ENCODE measurements around the gene GNAI1.

The GNAI1 gene

DNA sequence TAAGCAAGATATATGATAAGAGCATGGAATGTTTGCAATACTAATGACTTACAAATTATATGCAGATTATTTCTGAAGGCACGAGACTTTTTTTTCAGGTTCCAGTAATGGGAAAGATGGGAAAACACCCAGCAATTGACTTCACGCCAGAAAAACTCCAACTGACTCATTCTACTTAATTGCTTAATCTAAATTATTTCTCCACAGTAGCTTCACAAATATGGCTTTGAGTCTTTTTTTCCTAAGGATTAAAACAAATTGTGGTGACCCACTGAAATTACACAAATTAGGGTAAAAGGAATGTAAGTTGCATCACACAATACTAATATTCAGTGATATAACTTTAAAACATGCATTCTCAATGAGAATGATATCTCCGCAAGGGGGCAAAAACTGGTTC lies 138.7 kb downstream of the GNAI1 start:
- TF ChIP-seq, protein P1, sequence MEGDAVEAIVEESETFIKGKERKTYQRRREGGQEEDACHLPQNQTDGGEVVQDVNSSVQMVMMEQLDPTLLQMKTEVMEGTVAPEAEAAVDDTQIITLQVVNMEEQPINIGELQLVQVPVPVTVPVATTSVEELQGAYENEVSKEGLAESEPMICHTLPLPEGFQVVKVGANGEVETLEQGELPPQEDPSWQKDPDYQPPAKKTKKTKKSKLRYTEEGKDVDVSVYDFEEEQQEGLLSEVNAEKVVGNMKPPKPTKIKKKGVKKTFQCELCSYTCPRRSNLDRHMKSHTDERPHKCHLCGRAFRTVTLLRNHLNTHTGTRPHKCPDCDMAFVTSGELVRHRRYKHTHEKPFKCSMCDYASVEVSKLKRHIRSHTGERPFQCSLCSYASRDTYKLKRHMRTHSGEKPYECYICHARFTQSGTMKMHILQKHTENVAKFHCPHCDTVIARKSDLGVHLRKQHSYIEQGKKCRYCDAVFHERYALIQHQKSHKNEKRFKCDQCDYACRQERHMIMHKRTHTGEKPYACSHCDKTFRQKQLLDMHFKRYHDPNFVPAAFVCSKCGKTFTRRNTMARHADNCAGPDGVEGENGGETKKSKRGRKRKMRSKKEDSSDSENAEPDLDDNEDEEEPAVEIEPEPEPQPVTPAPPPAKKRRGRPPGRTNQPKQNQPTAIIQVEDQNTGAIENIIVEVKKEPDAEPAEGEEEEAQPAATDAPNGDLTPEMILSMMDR (IDR thresholded peaks at IDR 0.05), result no peak
- DNase-seq, result no peak

DNA sequence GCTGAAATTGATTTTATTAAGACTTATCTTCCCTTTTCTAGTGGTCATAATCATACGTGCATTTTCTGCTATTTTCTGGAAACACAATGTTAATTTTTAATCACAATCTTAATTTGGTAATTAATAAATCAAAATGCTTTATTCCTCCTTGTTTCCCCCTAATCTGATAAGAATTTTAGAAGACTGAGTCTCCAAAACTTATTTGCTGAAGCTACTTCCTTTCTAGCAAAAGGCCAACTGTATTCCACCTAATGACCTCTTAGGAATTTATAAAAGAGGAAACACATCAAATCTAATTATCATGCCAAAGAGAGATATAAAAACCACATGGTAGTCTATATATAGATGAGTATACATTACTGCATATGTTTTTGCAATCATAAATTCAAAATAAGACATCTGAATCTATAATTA lies 140.6 kb downstream of the GNAI1 start:
- Histone ChIP-seq H3K4me3 (no peak overlapping the region), H3K27me3 (no peaks in the 10 kb centered on the region), H3K36me3 (no peaks in the 10 kb centered on the region), H3K9me3 (no peaks in the 10 kb centered on the region), H3K4me1 (peaks cover 0 to 31% (median 8%) of the 10 kb centered on the region in 4 donors), H3K27ac (no peak overlapping the region)
- intact Hi-C loops (cut with DNase I; ENCODE audit: low total_unique reads), result no loop called here
- TF ChIP-seq, protein P1 (IDR thresholded peaks at IDR 0.05), result no peak
- DNase-seq, result no peak

More for the DNA sequence above, 138.7 kb downstream of the GNAI1 start:
- intact Hi-C loops (cut with DNase I; ENCODE audit: low total_unique reads), result no loop called here
- no peaks in the 10 kb centered on the region for H3K9me3 ChIP-seq
- H3K27me3 ChIP-seq, result no peaks in the 10 kb centered on the region
- no peak overlapping the region for H3K4me3 ChIP-seq
- H3K4me1 ChIP-seq, result peaks cover 0 to 15% (median 6%) of the 10 kb centered on the region in 4 donors
- no peak overlapping the region for H3K27ac ChIP-seq
- H3K36me3 ChIP-seq, result no peaks in the 10 kb centered on the region

All from tibial artery (tissue), 4 donors.